T-cell (primary cell): ENCODE measurements around the gene CUTA. TPM values are rescaled to one million over a fixed set of nuclear protein-coding genes. Genes with fewer than 3 reads are reported as not detected.
A peak's percentile ranks its signal among the peaks of the same experiment; 100 is the strongest.

Experiments used
- ATAC-seq, 4 experiments: fragments of 200-7000 bp in 3 of 4; fragments of 150-1000 bp in 1 of 4; cut with Tn5 transposase; replicated peaks in 1 of 4; 1 replicate in 3 of 4; 2 replicates in 1 of 4; pipeline ENCODE4 v1.10.0; 2021; ENCODE audit warnings: moderate library complexity in 3 of 4, mild to moderate bottlenecking in 2 of 4, moderate number of reproducible peaks in 1 of 4
- CTCF ChIA-PET, 2 donors: fragments of 300-600 bp; sonication (Branson Sonifier 250); formaldehyde crosslinking; loops; one replicate each; lab custom pipeline; 2022; ENCODE audit warnings: antibody characterized with exemption in 2 of 2; lab: Charles Lee
- POLR2A ChIA-PET, 2 donors: fragments of 300-600 bp; sonication (Branson Sonifier 250); formaldehyde crosslinking; loops; one replicate each; lab custom pipeline; 2022; ENCODE audit warnings: antibody characterized with exemption in 2 of 2; lab: Charles Lee
- DNase-seq, 35 experiments: peaks; one replicate each; pipeline versions ENCODE4 v3.0.0 to v3.0.0-alpha.2; 2013 to 2023
- H3K27ac ChIP-seq: one replicate; pipeline ENCODE4 v1.5.1; 2013; ENCODE audit warnings: low read length
- H3K27me3 ChIP-seq, 2 experiments: replicated peaks in 1 of 2; 1 replicate in 1 of 2; 2 replicates in 1 of 2; pipeline versions ENCODE4 v1.6.1 to v1.7.0; 2013; ENCODE audit warnings: low read length in 1 of 2, mixed read lengths in 1 of 2; ENCODE audit not compliant: control insufficient read depth in 2 of 2, insufficient read depth in 2 of 2; ENCODE audit errors: extremely low read depth in 1 of 2
- H3K36me3 ChIP-seq, 2 donors: 1 replicate in 1 of 2; 2 replicates in 1 of 2; pipeline versions ENCODE4 v1.6.1 to v1.7.0; 2013; ENCODE audit warnings: low read length in 1 of 2; ENCODE audit not compliant: control insufficient read depth in 2 of 2, insufficient read depth in 1 of 2; ENCODE audit errors: extremely low read depth in 1 of 2
- H3K4me1 ChIP-seq, 2 experiments: 1 replicate in 1 of 2; 2 replicates in 1 of 2; pipeline versions ENCODE4 v1.6.1 to v1.7.0; 2013; ENCODE audit warnings: low read length in 2 of 2, mixed read lengths in 1 of 2; ENCODE audit not compliant: insufficient read depth in 2 of 2, control insufficient read depth in 1 of 2; ENCODE audit errors: extremely low read depth in 1 of 2
- H3K4me3 ChIP-seq, 2 donors: 1 replicate in 1 of 2; 2 replicates in 1 of 2; pipeline versions ENCODE4 v1.5.1 to v1.7.0; 2013; ENCODE audit warnings: mild to moderate bottlenecking in 2 of 2, low read length in 1 of 2, moderate library complexity in 1 of 2; ENCODE audit not compliant: control insufficient read depth in 1 of 2; ENCODE audit errors: extremely low read depth in 1 of 2
- H3K9me3 ChIP-seq: 2 replicates; pipeline ENCODE4 v1.7.0; 2013
- H3K27ac Mint-ChIP-seq, 2 donors: one replicate each; pipeline ENCODE4 v1.8.0; 2020 to 2021; ENCODE audit warnings: mild to moderate bottlenecking in 2 of 2, mixed read lengths in 2 of 2
- H3K27me3 Mint-ChIP-seq, 2 donors: one replicate each; pipeline ENCODE4 v1.8.0; 2021 to 2022; ENCODE audit warnings: mixed read lengths in 2 of 2
- H3K36me3 Mint-ChIP-seq: one replicate; pipeline ENCODE4 v1.8.0; 2021; ENCODE audit warnings: mixed read lengths
- H3K4me1 Mint-ChIP-seq, 3 donors: one replicate each; pipeline ENCODE4 v1.8.0; 2020 to 2022; ENCODE audit warnings: mixed read lengths in 3 of 3, mild to moderate bottlenecking in 1 of 3
- H3K4me3 Mint-ChIP-seq, 3 donors: one replicate each; pipeline ENCODE4 v1.8.0; 2020 to 2022; ENCODE audit warnings: mild to moderate bottlenecking in 3 of 3, mixed read lengths in 3 of 3, moderate library complexity in 3 of 3
- H3K9me3 Mint-ChIP-seq, 3 donors: one replicate each; pipeline ENCODE4 v1.8.0; 2020 to 2022; ENCODE audit warnings: mixed read lengths in 3 of 3
- WGBS: methylation state at CpG from one replicate; pipeline ENCODE4 v1.1.5; 2013; ENCODE audit warnings: missing lambda C conversion rate; ENCODE audit not compliant: insufficient coverage; 5-methylcytosine and 5-hydroxymethylcytosine counted together
- total RNA-seq, 35 experiments: library from RNA in 6 of 35; stranded (reverse) in 6 of 35; fragments of 120-200 nt in 1 of 35; gene quantifications; one replicate each; pipeline versions ENCODE4 v1.2.1 to v1.2.4 and lab custom pipeline; 2013 to 2026

The CUTA gene
- total RNA-seq, 5 donors from 2014 or later (not counting 1 experiment from before 2014, with no cell fraction given): 169 to 184 (median 176) TPM

- Histone ChIP-seq H3K9me3 (no peaks in the 10 kb centered on the region), H3K27ac (no peak overlapping the region), H3K4me3 (no peak overlapping the region), H3K27me3 (no peaks in the 10 kb centered on the region), H3K36me3 (peaks cover 3 to 44% of the 10 kb centered on the region in 2 donors), H3K4me1 (peaks cover 33 to 49% of the 10 kb centered on the region in 2 experiments)
- no peaks in the 10 kb centered on the region for H3K9me3 Mint-ChIP-seq
- ChIA-PET POLR2A (no interaction called here), CTCF (no interaction called here)
- peak overlapping the region; percentile 8 to 83 for H3K27ac Mint-ChIP-seq
- no peaks in the 10 kb centered on the region for H3K27me3 Mint-ChIP-seq
- 83% methylated on average over 12 of the region's 17 CpGs for WGBS
- no peak for DNase-seq
- H3K36me3 Mint-ChIP-seq: peaks cover 36% of the 10 kb centered on the region
- no peak for ATAC-seq
- peak overlapping the region in 1 of 3 donors; percentile 4 for H3K4me3 Mint-ChIP-seq
- peaks cover 46 to 52% (median 52%) of the 10 kb centered on the region in 3 donors for H3K4me1 Mint-ChIP-seq
Observed at GRCh38 chr6:33433544-33434191, 15.8 kb upstream of the CUTA start.

- ChIA-PET CTCF (no interaction called here), POLR2A (no interaction called here)
- no peaks in the 10 kb centered on the region for H3K27me3 ChIP-seq
- peaks cover 3 to 38% of the 10 kb centered on the region in 2 donors for H3K36me3 ChIP-seq
- H3K9me3 ChIP-seq: no peaks in the 10 kb centered on the region
- no peak overlapping the region for H3K27ac ChIP-seq
- H3K9me3 Mint-ChIP-seq: no peaks in the 10 kb centered on the region
- no peak overlapping the region for H3K4me3 ChIP-seq
- peak overlapping the region; percentile 37 to 97 (median 66) for H3K4me3 Mint-ChIP-seq
- DNase-seq (no peak), ATAC-seq (no peak)
- H3K27me3 Mint-ChIP-seq: no peaks in the 10 kb centered on the region
- peaks cover 51 to 58% (median 56%) of the 10 kb centered on the region in 3 donors for H3K4me1 Mint-ChIP-seq
- peak overlapping the region; percentile 71 to 83 for H3K27ac Mint-ChIP-seq
- WGBS: 100% methylated on average over 1 of the region's 1 CpG
- H3K36me3 Mint-ChIP-seq: peaks cover 32% of the 10 kb centered on the region
- peaks cover 37 to 53% of the 10 kb centered on the region in 2 experiments for H3K4me1 ChIP-seq
Observed at GRCh38 chr6:33433001-33433543, 15.2 kb upstream of the CUTA start.

- Histone ChIP-seq H3K4me1 (peaks cover 37 to 54% of the 10 kb centered on the region in 2 experiments), H3K27ac (peak overlapping the region; percentile 29), H3K36me3 (peaks cover 3 to 33% of the 10 kb centered on the region in 2 donors), H3K4me3 (peak overlapping the region in 1 of 2 donors; percentile 67), H3K27me3 (no peaks in the 10 kb centered on the region), H3K9me3 (no peaks in the 10 kb centered on the region)
- Mint-ChIP-seq H3K4me3 (peak overlapping the region; percentile 53 to 97 (median 66)), H3K9me3 (no peaks in the 10 kb centered on the region), H3K4me1 (peaks cover 51 to 59% (median 57%) of the 10 kb centered on the region in 3 donors), H3K27me3 (no peaks in the 10 kb centered on the region), H3K27ac (peak overlapping the region; percentile 71 to 83), H3K36me3 (peaks cover 30% of the 10 kb centered on the region)
- 93% methylated on average over 7 of the region's 10 CpGs for WGBS
- no peak for ATAC-seq
- CTCF ChIA-PET: no interaction called here
- POLR2A ChIA-PET: no interaction called here
- DNase-seq: no peak
Observed at GRCh38 chr6:33432546-33432945, 14.6 kb upstream of the CUTA start.

GRCh38 chr6:33431880-33432541 lies 14.1 kb upstream of the CUTA start:
- Mint-ChIP-seq H3K4me3 (peak overlapping the region; percentile 53 to 97 (median 57)), H3K9me3 (no peaks in the 10 kb centered on the region), H3K36me3 (peaks cover 25% of the 10 kb centered on the region), H3K27ac (peak overlapping the region; percentile 71 to 83), H3K27me3 (no peaks in the 10 kb centered on the region), H3K4me1 (peaks cover 56 to 64% (median 62%) of the 10 kb centered on the region in 3 donors)
- CTCF ChIA-PET: interaction anchor here in 1 of 2 donors (0.6 to 2.5 kb wide), 2 partner anchors 22 to 184 kb away, joined by 4 to 18 read pairs; partner anchors contain the start of gene ZBTB9
- no CpG with 5 or more reads among the region's 12 CpGs for WGBS
- ATAC-seq: no peak
- H3K27ac ChIP-seq: peak overlapping the region; percentile 88
- H3K27me3 ChIP-seq: no peaks in the 10 kb centered on the region
- H3K4me1 ChIP-seq: peaks cover 40 to 60% of the 10 kb centered on the region in 2 experiments
- DNase-seq: no peak
- no peaks in the 10 kb centered on the region for H3K9me3 ChIP-seq
- peaks cover 3 to 28% of the 10 kb centered on the region in 2 donors for H3K36me3 ChIP-seq
- H3K4me3 ChIP-seq: peak overlapping the region; percentile 50 to 67
- POLR2A ChIA-PET: interaction anchor here in 1 of 2 donors (0.7 kb wide), 1 partner anchor 47 kb away, joined by 4 read pairs; no protein-coding TSS in a partner anchor

GRCh38 chr6:33430991-33431879 lies 13.3 kb upstream of the CUTA start:
- Mint-ChIP-seq H3K36me3 (peaks cover 18% of the 10 kb centered on the region), H3K27ac (peak overlapping the region; percentile 90 to 95), H3K27me3 (no peaks in the 10 kb centered on the region), H3K4me3 (peak overlapping the region; percentile 85 to 97 (median 87)), H3K4me1 (peaks cover 62 to 71% (median 70%) of the 10 kb centered on the region in 3 donors), H3K9me3 (no peaks in the 10 kb centered on the region)
- WGBS: 5% methylated on average over 8 of the region's 12 CpGs
- Histone ChIP-seq H3K36me3 (peaks cover 3 to 22% of the 10 kb centered on the region in 2 donors), H3K9me3 (no peaks in the 10 kb centered on the region), H3K4me3 (peak overlapping the region; percentile 50 to 67), H3K27me3 (no peaks in the 10 kb centered on the region), H3K4me1 (peaks cover 42 to 67% of the 10 kb centered on the region in 2 experiments), H3K27ac (peak overlapping the region; percentile 88)
- ChIA-PET POLR2A (interaction anchor here (0.7 to 1.5 kb wide), 5 partner anchors 14 to 1326 kb away, joined by 3 to 6 read pairs (median 4); partner anchors contain the start of genes SNRPC (in 1 of the 2) and ZBTB9 (in 1 of the 2)), CTCF (interaction anchor here in 1 of 2 donors (0.5 to 3.1 kb wide), 9 partner anchors 13 to 1917 kb away, joined by 3 to 18 read pairs (median 4); partner anchors contain the start of genes CUTA, PSMB9, TAP1 and ZBTB9)
- ATAC-seq (peak; percentile 62 to 73 (median 64)), DNase-seq (peak; percentile 63 to 90 (median 86))
